ENCODE measurements around the gene PLAGL2. TPM values are rescaled to one million over a fixed set of nuclear protein-coding genes. Genes with fewer than 3 reads are reported as not detected.

PLAGL2 gene
- total and polyA plus RNA-seq, 2 of the 8 experiments (the other 6 are each of a cell fraction or from before 2014, with no cell fraction given) = 20.6 to 25.4 TPM

DNA sequence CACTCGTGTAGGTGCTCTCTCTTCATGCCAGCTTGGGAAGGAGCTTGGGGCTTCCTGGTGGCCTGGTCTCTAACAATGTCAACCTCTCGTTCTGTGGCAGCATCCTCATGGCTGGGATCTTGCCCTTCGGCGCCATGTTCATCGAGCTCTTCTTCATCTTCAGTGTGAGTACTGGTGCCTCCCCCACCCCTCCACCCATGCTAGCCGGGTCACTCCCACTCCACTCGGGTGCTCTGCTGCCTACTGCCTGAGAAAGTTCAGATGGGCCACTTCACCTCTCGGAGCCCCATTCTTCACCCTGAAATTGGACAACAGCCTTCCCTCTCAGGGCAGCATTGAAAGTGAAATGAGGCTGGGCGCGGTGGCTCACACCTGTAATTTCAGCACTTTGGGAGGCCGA lies 49.2 kb downstream of the PLAGL2 start:
- no peaks in the 10 kb centered on the region for H3K23me2 ChIP-seq (ENCODE audit: low read depth, low read length)
- H2BK15ac ChIP-seq (ENCODE audit: low read length) = no peak overlapping the region
- H3K18ac ChIP-seq (ENCODE audit: extremely low read depth, low read length) = no peak overlapping the region
- no peak overlapping the region for H2AFZ ChIP-seq (ENCODE audit: low read length)
- TF ChIP-seq EGR1 (IDR thresholded peaks at IDR 0.05; ENCODE audit: borderline replicate concordance, low read depth, low read length) = no peak
- no peak for TF ChIP-seq HDAC2 (IDR thresholded peaks at IDR 0.05; ENCODE audit: borderline replicate concordance in 1 of 2, low read depth in 2 of 2, low read length in 2 of 2)
- no peak for TF ChIP-seq NANOG (IDR thresholded peaks at IDR 0.05; ENCODE audit: insufficient read depth, low read depth, low read length, poor library complexity, severe bottlenecking)
- peak; percentile 41; the same call in 1 of the 2 replicates for TF ChIP-seq POLR2AphosphoS5 (IDR thresholded peaks at IDR 0.05; ENCODE audit: low read depth, low read length)
- no peak overlapping the region for H3K56ac ChIP-seq (replicated peaks; ENCODE audit: insufficient read length, low read depth, low read length)
- no peak overlapping the region for H4K5ac ChIP-seq (ENCODE audit: insufficient read length, low read depth, low read length)
- no peak overlapping the region for H4K8ac ChIP-seq (ENCODE audit: extremely low read depth, insufficient read depth, low read length)
- H2BK12ac ChIP-seq (ENCODE audit: low read depth, low read length) = no peak overlapping the region
- DNase-seq (ENCODE audit: low read depth in 1 of 2, low spot score in 2 of 2) (no peak), FAIRE-seq (no peak)
- H3K23ac ChIP-seq (ENCODE audit: insufficient read length) = no peak overlapping the region
- no peak overlapping the region for H2BK20ac ChIP-seq (ENCODE audit: low read length)
- H2BK120ac ChIP-seq (replicated peaks; ENCODE audit: low read depth, low read length) = no peak overlapping the region
- no peak overlapping the region for H3K9ac ChIP-seq (replicated peaks in 1 of 4; ENCODE audit: extremely low read depth in 1 of 4, low read depth in 3 of 4, low read length in 3 of 4)
- peaks cover 3 to 5% of the 10 kb centered on the region in 2 experiments for H4K20me1 ChIP-seq (replicated peaks in 1 of 2; ENCODE audit: control insufficient read depth in 1 of 2, insufficient read depth in 2 of 2, low read length in 2 of 2)
- H3K4me2 ChIP-seq (ENCODE audit: insufficient read depth in 1 of 2, low read depth in 2 of 2, low read length in 2 of 2) = no peak overlapping the region
- H4K91ac ChIP-seq (replicated peaks; ENCODE audit: insufficient read length, low read length) = no peak overlapping the region
- 93% methylated on average over 11 of the region's 11 CpGs; no CpG with 5 or more reads in 1 of the 2 experiments for WGBS, 2 experiments (ENCODE audit: extremely low coverage in 1 of 2, insufficient coverage in 1 of 2, insufficient read length in 1 of 2, insufficient replicate concordance in 2 of 2, low coverage in 1 of 2, low lambda C conversion rate in 2 of 2, missing lambda C conversion rate in 1 of 2)
- no peak overlapping the region for H3K27ac ChIP-seq (ENCODE audit: low read depth, low read length)
- H3K79me2 ChIP-seq (ENCODE audit: control insufficient read depth in 1 of 2, insufficient read depth in 2 of 2, low read length in 2 of 2) = no peaks in the 10 kb centered on the region
- no peak overlapping the region for H2BK5ac ChIP-seq (ENCODE audit: low read depth, low read length)
- H3K4ac ChIP-seq (replicated peaks; ENCODE audit: insufficient read length, low read depth, low read length) = no peak overlapping the region
- no peaks in the 10 kb centered on the region for H3K9me3 ChIP-seq (ENCODE audit: insufficient read depth in 2 of 2, low read depth in 1 of 2, low read length in 1 of 2)
- peaks cover 0 to 2% (median 0%) of the 10 kb centered on the region in 4 experiments; a peak in 2 of 7 replicates for H3K4me1 ChIP-seq (replicated peaks in 1 of 4; ENCODE audit: control insufficient read depth in 3 of 4, insufficient read depth in 4 of 4, low read length in 3 of 4)
- no peak overlapping the region for H3K14ac ChIP-seq (ENCODE audit: insufficient read length)
- peaks cover 28 to 56% (median 48%) of the 10 kb centered on the region in 4 experiments for H3K36me3 ChIP-seq (ENCODE audit: control insufficient read depth in 2 of 4, insufficient read depth in 4 of 4, low read length in 3 of 4)
- no peak overlapping the region for H3K4me3 ChIP-seq (ENCODE audit: extremely low read depth in 1 of 4, insufficient read depth in 2 of 4, low read depth in 3 of 4, low read length in 4 of 4)
- H2AK5ac ChIP-seq (ENCODE audit: low read depth, low read length) = no peak overlapping the region
- no peaks in the 10 kb centered on the region for H3K27me3 ChIP-seq (replicated peaks in 1 of 4; ENCODE audit: control insufficient read depth in 3 of 4, extremely low read depth in 1 of 4, insufficient read depth in 3 of 4, low read length in 3 of 4)
- ChIA-PET POLR2A (ENCODE audit: partially characterized antibody) (no interaction called here), CTCF (ENCODE audit: partially characterized antibody) (interaction anchor here (1.0 to 1.4 kb wide), 2 partner anchors 83 to 494 kb away, joined by 4 read pairs; no protein-coding TSS in a partner anchor)
- H3K79me1 ChIP-seq (ENCODE audit: low read depth, low read length) = no peaks in the 10 kb centered on the region

Measured in H1 (cell line).